Ishikawa (cell line): ENCODE measurements around the gene LIX1L.

Experiments
- EP300 ChIP-seq: IDR thresholded peaks from 2 replicates; pipeline ENCODE4 v1.6.1; 2012; ENCODE audit warnings: borderline replicate concordance
- YY1 ChIP-seq: IDR thresholded peaks from 2 replicates; pipeline ENCODE4 v1.6.1; 2012; ENCODE audit warnings: low read depth
- ZBTB7A ChIP-seq: IDR thresholded peaks from 2 replicates; pipeline ENCODE4 v1.6.1; 2012; ENCODE audit warnings: low read depth
- TF ChIP-seq, protein P1 (sequence below): IDR thresholded peaks from 2 replicates; pipeline ENCODE4 v1.6.1; 2012; ENCODE audit warnings: low read depth, mild to moderate bottlenecking

DNA sequence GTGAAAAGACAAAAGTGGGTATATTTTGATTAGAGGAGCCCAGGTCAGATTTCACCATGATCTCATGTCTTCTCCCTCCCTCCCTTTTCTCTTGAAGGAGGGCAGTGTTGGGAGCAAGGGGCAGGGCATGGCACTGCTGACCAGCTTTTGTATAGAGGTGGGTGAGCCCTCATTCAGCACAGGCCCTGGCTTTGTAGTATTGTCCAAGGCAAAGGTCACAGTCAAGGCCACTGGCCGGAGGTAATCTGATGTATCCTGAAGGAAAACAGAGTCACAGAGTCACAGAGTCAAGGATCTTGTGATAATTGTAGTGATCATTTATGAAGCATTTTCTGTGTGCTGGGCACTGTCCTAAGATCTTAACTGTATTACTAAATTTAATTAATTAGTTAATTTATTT lies 59.8 kb downstream of the LIX1L start:
- TF ChIP-seq EP300, result no peak
- no peak for TF ChIP-seq YY1
- TF ChIP-seq ZBTB7A, result no peak
- TF ChIP-seq, protein P1, sequence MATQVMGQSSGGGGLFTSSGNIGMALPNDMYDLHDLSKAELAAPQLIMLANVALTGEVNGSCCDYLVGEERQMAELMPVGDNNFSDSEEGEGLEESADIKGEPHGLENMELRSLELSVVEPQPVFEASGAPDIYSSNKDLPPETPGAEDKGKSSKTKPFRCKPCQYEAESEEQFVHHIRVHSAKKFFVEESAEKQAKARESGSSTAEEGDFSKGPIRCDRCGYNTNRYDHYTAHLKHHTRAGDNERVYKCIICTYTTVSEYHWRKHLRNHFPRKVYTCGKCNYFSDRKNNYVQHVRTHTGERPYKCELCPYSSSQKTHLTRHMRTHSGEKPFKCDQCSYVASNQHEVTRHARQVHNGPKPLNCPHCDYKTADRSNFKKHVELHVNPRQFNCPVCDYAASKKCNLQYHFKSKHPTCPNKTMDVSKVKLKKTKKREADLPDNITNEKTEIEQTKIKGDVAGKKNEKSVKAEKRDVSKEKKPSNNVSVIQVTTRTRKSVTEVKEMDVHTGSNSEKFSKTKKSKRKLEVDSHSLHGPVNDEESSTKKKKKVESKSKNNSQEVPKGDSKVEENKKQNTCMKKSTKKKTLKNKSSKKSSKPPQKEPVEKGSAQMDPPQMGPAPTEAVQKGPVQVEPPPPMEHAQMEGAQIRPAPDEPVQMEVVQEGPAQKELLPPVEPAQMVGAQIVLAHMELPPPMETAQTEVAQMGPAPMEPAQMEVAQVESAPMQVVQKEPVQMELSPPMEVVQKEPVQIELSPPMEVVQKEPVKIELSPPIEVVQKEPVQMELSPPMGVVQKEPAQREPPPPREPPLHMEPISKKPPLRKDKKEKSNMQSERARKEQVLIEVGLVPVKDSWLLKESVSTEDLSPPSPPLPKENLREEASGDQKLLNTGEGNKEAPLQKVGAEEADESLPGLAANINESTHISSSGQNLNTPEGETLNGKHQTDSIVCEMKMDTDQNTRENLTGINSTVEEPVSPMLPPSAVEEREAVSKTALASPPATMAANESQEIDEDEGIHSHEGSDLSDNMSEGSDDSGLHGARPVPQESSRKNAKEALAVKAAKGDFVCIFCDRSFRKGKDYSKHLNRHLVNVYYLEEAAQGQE, result no peak
